ENCODE results near the gene RPL28. TPM values are rescaled to one million over a fixed set of nuclear protein-coding genes. Genes with fewer than 3 reads are reported as not detected.

RPL28 gene
- total and polyA plus RNA-seq, 2 experiments from 2014 or later = 530 to 875 TPM

DNA sequence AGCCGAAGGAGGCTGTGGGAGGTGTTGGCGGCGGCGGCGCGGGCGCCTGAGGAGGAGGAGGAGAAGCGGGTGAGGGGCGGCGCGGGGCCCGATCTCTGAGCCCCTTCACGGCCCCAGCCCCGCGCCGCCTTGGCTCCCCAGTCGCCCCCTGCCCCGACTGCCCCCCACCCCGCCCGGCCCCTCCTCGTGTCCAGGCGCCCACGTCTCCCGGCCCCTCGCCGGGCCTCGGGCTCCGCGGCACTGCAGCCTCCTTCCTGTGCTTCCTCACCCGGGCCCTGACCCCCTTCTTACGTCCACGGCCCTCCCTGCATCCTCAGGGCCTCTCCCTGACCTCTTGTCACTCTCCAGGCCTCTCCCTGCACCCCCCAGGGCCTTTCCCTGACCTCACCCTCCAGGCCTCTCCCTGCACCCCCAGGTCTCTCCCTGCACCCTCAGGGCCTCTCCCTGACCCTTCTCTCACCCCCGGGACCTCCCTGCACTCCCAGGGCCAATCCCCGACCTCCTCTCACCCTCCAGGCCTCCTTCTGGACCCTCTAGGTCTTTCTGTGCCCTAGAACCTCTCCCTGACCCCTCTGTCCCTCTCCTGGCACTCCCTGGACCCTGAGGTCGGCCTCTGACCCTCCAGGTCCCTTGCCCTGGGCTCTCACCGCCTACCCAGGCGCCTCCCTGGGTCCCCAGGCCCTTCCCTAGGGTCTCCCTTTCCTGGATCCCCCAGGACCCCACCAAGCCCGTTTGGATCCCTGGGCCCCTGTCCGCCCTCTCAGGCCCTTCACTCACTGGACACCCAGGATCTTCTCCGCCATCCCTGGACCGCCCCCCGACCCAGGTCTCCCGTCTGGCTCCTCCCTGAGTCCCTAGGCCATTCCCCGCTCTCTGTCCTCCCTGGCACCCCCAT, 45.6 kb upstream of the RPL28 start:
- 2 to 3% methylated on average over 6 to 36 of the region's 44 CpGs for WGBS, 2 experiments (ENCODE audit: low coverage in 1 of 2, low lambda C conversion rate in 2 of 2, missing lambda C conversion rate in 2 of 2)
- H4K20me1 ChIP-seq (ENCODE audit: insufficient read depth) = no peaks in the 10 kb centered on the region
- H2AFZ ChIP-seq = no peak overlapping the region
- DNase-seq = no peak
- in situ Hi-C loops (cut with MboI) = no loop called here
- H3K4me2 ChIP-seq (ENCODE audit: unreplicated experiment) = peak overlapping the region; percentile 97
- no peaks in the 10 kb centered on the region; the same call in 1 of the 2 replicates for H3K27me3 ChIP-seq (replicated peaks; ENCODE audit: insufficient read depth)
- H3K36me3 ChIP-seq (ENCODE audit: low read depth) = no peaks in the 10 kb centered on the region
- no peaks in the 10 kb centered on the region for H3F3A ChIP-seq (ENCODE audit: insufficient read depth)
- H3K9me2 ChIP-seq (ENCODE audit: insufficient read depth) = no peaks in the 10 kb centered on the region
- H3K9me3 ChIP-seq (ENCODE audit: low read depth) = no peaks in the 10 kb centered on the region
- no peaks in the 10 kb centered on the region for H3K4me1 ChIP-seq (ENCODE audit: insufficient read depth)
- H3K9ac ChIP-seq = peak overlapping the region; percentile 86
- no peak for TF ChIP-seq EZH2phosphoT487 (IDR thresholded peaks at IDR 0.05; ENCODE audit: insufficient read depth, low read depth)
- TF ChIP-seq EZH2 (IDR thresholded peaks at IDR 0.05; ENCODE audit: insufficient read depth, poor library complexity, severe bottlenecking) = no peak
- peaks cover 8% of the 10 kb centered on the region; the same call in 1 of the 2 replicates for H3K79me2 ChIP-seq (ENCODE audit: insufficient read depth)
- H3K4me3 ChIP-seq = peak overlapping the region; percentile 77
- peak overlapping the region; percentile 50 for H3K27ac ChIP-seq

GRCh38 chr19:55340784-55341147, 45.0 kb upstream of the RPL28 start:
- H4K20me1 ChIP-seq (ENCODE audit: insufficient read depth) = no peaks in the 10 kb centered on the region
- H3K4me1 ChIP-seq (ENCODE audit: insufficient read depth) = no peaks in the 10 kb centered on the region
- no peak overlapping the region for H3K27ac ChIP-seq
- in situ Hi-C loops (cut with MboI) = no loop called here
- H3K4me3 ChIP-seq = peak overlapping the region; percentile 77
- H3K4me2 ChIP-seq (ENCODE audit: unreplicated experiment) = peak overlapping the region; percentile 97
- H3K36me3 ChIP-seq (ENCODE audit: low read depth) = no peaks in the 10 kb centered on the region
- H3K27me3 ChIP-seq (replicated peaks; ENCODE audit: insufficient read depth) = no peaks in the 10 kb centered on the region; the same call in 1 of the 2 replicates
- H3K9me2 ChIP-seq (ENCODE audit: insufficient read depth) = no peaks in the 10 kb centered on the region
- no peaks in the 10 kb centered on the region for H3F3A ChIP-seq (ENCODE audit: insufficient read depth)
- no peaks in the 10 kb centered on the region for H3K9me3 ChIP-seq (ENCODE audit: low read depth)
- WGBS, 2 experiments (ENCODE audit: low coverage in 1 of 2, low lambda C conversion rate in 2 of 2, missing lambda C conversion rate in 2 of 2) = 1 to 4% methylated on average over 15 to 23 of the region's 24 CpGs
- peak overlapping the region; percentile 86 for H3K9ac ChIP-seq
- TF ChIP-seq EZH2 (IDR thresholded peaks at IDR 0.05; ENCODE audit: insufficient read depth, poor library complexity, severe bottlenecking) = no peak
- TF ChIP-seq EZH2phosphoT487 (IDR thresholded peaks at IDR 0.05; ENCODE audit: insufficient read depth, low read depth) = no peak
- H2AFZ ChIP-seq = 0 out of 2 replicates have a peak overlapping the region, but pooled peaks have one; percentile 3
- peak; percentile 53 for DNase-seq
- peaks cover 8% of the 10 kb centered on the region; the same call in 1 of the 2 replicates for H3K79me2 ChIP-seq (ENCODE audit: insufficient read depth)

- no peaks in the 10 kb centered on the region; the same call in 1 of the 2 replicates for H3K27me3 ChIP-seq (replicated peaks; ENCODE audit: insufficient read depth)
- H2AFZ ChIP-seq = 0 out of 2 replicates have a peak overlapping the region, but pooled peaks have one; percentile 3
- H3K27ac ChIP-seq = no peak overlapping the region
- in situ Hi-C loops (cut with MboI) = no loop called here
- H3K4me1 ChIP-seq (ENCODE audit: insufficient read depth) = no peaks in the 10 kb centered on the region
- WGBS, 2 experiments (ENCODE audit: low coverage in 1 of 2, low lambda C conversion rate in 2 of 2, missing lambda C conversion rate in 2 of 2) = 14 to 15% methylated on average over 3 to 15 of the region's 15 CpGs
- no peaks in the 10 kb centered on the region for H3K9me3 ChIP-seq (ENCODE audit: low read depth)
- H3K79me2 ChIP-seq (ENCODE audit: insufficient read depth) = peaks cover 8% of the 10 kb centered on the region; the same call in 1 of the 2 replicates
- no peaks in the 10 kb centered on the region for H4K20me1 ChIP-seq (ENCODE audit: insufficient read depth)
- H3K9ac ChIP-seq = peak overlapping the region; percentile 86
- TF ChIP-seq EZH2phosphoT487 (IDR thresholded peaks at IDR 0.05; ENCODE audit: insufficient read depth, low read depth) (no peak), EZH2 (IDR thresholded peaks at IDR 0.05; ENCODE audit: insufficient read depth, poor library complexity, severe bottlenecking) (no peak)
- DNase-seq = peak; percentile 84
- H3K4me3 ChIP-seq = peak overlapping the region; percentile 77
- no peaks in the 10 kb centered on the region for H3K36me3 ChIP-seq (ENCODE audit: low read depth)
- no peaks in the 10 kb centered on the region for H3F3A ChIP-seq (ENCODE audit: insufficient read depth)
- H3K9me2 ChIP-seq (ENCODE audit: insufficient read depth) = no peaks in the 10 kb centered on the region
- H3K4me2 ChIP-seq (ENCODE audit: unreplicated experiment) = peak overlapping the region; percentile 97
Measured at GRCh38 chr19:55341171-55341588, 44.6 kb upstream of the RPL28 start.

DNA sequence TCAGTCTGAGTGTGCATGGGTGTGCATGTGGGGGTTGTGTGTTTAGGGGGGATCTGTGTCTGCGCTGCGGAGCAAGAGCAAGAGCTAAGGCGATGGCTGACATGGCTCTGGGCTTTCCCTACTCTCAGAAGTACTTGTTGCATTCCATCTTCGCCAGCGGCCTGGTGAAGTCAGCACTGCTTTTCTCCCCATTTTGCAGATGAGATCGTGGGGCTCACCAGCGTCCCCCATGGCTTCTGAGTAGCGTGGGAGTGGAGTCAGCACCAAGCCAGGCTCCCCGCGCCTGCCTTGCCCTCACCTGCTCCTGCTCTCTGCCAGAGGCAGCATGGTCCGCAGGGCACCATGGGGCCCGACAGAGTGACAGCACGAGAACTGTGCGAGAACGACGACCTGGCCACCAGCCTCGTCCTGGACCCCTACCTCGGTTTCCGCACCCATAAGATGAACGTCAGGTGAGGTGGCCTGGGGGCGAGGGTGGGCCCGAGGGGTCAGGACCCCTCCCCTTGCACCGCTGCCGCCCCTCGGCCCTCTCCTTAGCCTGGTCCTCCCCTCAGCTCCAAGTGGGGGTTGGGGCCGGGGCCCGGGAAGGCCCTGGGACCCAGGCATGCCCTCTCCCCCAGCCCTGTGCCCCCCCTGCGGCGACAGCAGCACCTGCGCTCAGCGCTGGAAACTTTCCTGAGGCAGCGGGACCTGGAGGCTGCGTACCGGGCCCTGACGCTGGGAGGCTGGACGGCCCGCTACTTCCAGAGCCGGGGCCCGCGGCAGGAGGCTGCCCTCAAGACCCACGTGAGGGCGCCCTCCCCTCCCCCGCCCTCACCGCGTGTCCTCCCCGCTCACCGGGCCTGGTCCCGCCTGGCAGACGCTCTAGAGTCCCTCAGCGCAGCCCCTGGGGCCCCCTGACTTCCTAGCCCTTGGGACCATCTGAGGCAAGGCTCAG, 43.9 kb upstream of the RPL28 start:
- no peak for DNase-seq
- no peak for TF ChIP-seq EZH2 (IDR thresholded peaks at IDR 0.05; ENCODE audit: insufficient read depth, poor library complexity, severe bottlenecking)
- no peak for TF ChIP-seq EZH2phosphoT487 (IDR thresholded peaks at IDR 0.05; ENCODE audit: insufficient read depth, low read depth)

More for the DNA sequence above, 43.9 kb upstream of the RPL28 start:
- H3K9me2 ChIP-seq (ENCODE audit: insufficient read depth) = no peaks in the 10 kb centered on the region
- no peaks in the 10 kb centered on the region for H4K20me1 ChIP-seq (ENCODE audit: insufficient read depth)
- in situ Hi-C loops (cut with MboI) = no loop called here
- H2AFZ ChIP-seq = no peak overlapping the region
- H3K9ac ChIP-seq = no peak overlapping the region
- H3K4me1 ChIP-seq (ENCODE audit: insufficient read depth) = no peaks in the 10 kb centered on the region
- no peak overlapping the region for H3K27ac ChIP-seq
- H3K4me3 ChIP-seq = peak overlapping the region; percentile 77
- H3K9me3 ChIP-seq (ENCODE audit: low read depth) = no peaks in the 10 kb centered on the region
- H3K79me2 ChIP-seq (ENCODE audit: insufficient read depth) = peaks cover 8% of the 10 kb centered on the region; the same call in 1 of the 2 replicates
- peak overlapping the region; percentile 97 for H3K4me2 ChIP-seq (ENCODE audit: unreplicated experiment)
- 84% methylated on average over 30 to 47 of the region's 50 CpGs for WGBS, 2 experiments (ENCODE audit: low coverage in 1 of 2, low lambda C conversion rate in 2 of 2, missing lambda C conversion rate in 2 of 2)
- H3K27me3 ChIP-seq (replicated peaks; ENCODE audit: insufficient read depth) = no peaks in the 10 kb centered on the region; the same call in 1 of the 2 replicates
- no peaks in the 10 kb centered on the region for H3K36me3 ChIP-seq (ENCODE audit: low read depth)
- no peaks in the 10 kb centered on the region for H3F3A ChIP-seq (ENCODE audit: insufficient read depth)
